Ishikawa (cell line): ENCODE data around the gene SLC39A6.

Source experiments
- CEBPB ChIP-seq: IDR thresholded peaks from 2 replicates; pipeline ENCODE4 v1.6.1; 2012
- REST ChIP-seq: IDR thresholded peaks from 2 replicates; pipeline ENCODE4 v1.6.1; 2012; ENCODE audit warnings: low read depth, mild to moderate bottlenecking
- TEAD4 ChIP-seq: IDR thresholded peaks from 2 replicates; pipeline ENCODE4 v1.6.1; 2012

GRCh38 chr18:36160959-36161371 lies 31.8 kb upstream of the SLC39A6 start:
- TF ChIP-seq CEBPB (no peak), REST (no peak), TEAD4 (no peak)
